HG02852 (cell line): Measurements from ENCODE around the gene STUB1.

Experiments
- ATAC-seq: cut with Tn5 transposase; IDR thresholded peaks from one replicate; pipeline ENCODE4 v1.9.1; 2021; ENCODE audit warnings: mild to moderate bottlenecking, moderate library complexity; ENCODE audit not compliant: unreplicated experiment

The STUB1 gene

GRCh38 chr16:679814-680624 is at the start of gene STUB1:
Gene STUB1, plus strand, starts transcription at chr16:680410. Its CDS starts 116 bp downstream, at chr16:680526.
- ATAC-seq, result peak; percentile 42

GRCh38 chr16:630815-631405 is 49.3 kb upstream of the STUB1 start, which contains the start of gene WFIKKN1:
Gene WFIKKN1, plus strand, starts transcription at chr16:630985. Its CDS starts 269 bp downstream, at chr16:631254.
- no peak for ATAC-seq

GRCh38 chr16:631808-632358 is 48.3 kb upstream of the STUB1 start:
- no peak for ATAC-seq

- no peak for ATAC-seq
These were observed 47.5 kb upstream of the STUB1 start for GRCh38 chr16:632486-633335.

- no peak for ATAC-seq
These were observed 46.7 kb upstream of the STUB1 start for GRCh38 chr16:633336-634050.

- ATAC-seq, result no peak
These were observed 46.0 kb upstream of the STUB1 start for GRCh38 chr16:634051-634670.

GRCh38 chr16:634996-635395 is 45.2 kb upstream of the STUB1 start:
- no peak for ATAC-seq

- peak; percentile 8 for ATAC-seq
These were observed 44.5 kb upstream of the STUB1 start for GRCh38 chr16:635573-636205.

- ATAC-seq, result peak; percentile 60
These were observed 43.8 kb upstream of the STUB1 start, which contains the start of gene METTL26 for GRCh38 chr16:636206-637080. Gene METTL26, minus strand, starts transcription at chr16:636305. Its CDS starts 15 bp downstream, at chr16:636290.

GRCh38 chr16:637081-638018 is 42.9 kb upstream of the STUB1 start:
- no peak for ATAC-seq

- no peak for ATAC-seq
These were observed 42.1 kb upstream of the STUB1 start for GRCh38 chr16:638034-638543.

GRCh38 chr16:638836-639235 is 41.4 kb upstream of the STUB1 start:
- ATAC-seq, result no peak

GRCh38 chr16:640614-641013 is 39.6 kb upstream of the STUB1 start:
- ATAC-seq, result no peak

GRCh38 chr16:641326-642188 is 38.7 kb upstream of the STUB1 start, which contains the start of gene MCRIP2:
Gene MCRIP2, plus strand, starts transcription at chr16:641828. Its CDS starts 164 bp downstream, at chr16:641992.
- ATAC-seq, result peak; percentile 57

- ATAC-seq, result peak; percentile 37
These were observed 37.8 kb upstream of the STUB1 start for GRCh38 chr16:642189-643049.
